H1 (cell line): Measurements from ENCODE around the gene CFAP54. TPM values are rescaled to one million over a fixed set of nuclear protein-coding genes. Genes with fewer than 3 reads are reported as not detected.

Source experiments
- CTCF ChIA-PET: fragments of 300-600 bp; sonication (Branson Sonifier 250); formaldehyde crosslinking; loops from one replicate; lab custom pipeline; 2021; ENCODE audit not compliant: partially characterized antibody; lab: Charles Lee
- POLR2A ChIA-PET: fragments of 300-600 bp; sonication (Branson Sonifier 250); formaldehyde crosslinking; loops from one replicate; lab custom pipeline; 2021; ENCODE audit warnings: inconsistent platforms; ENCODE audit not compliant: partially characterized antibody; lab: Charles Lee
- DNase-seq, 2 experiments: peaks; one replicate each; pipeline versions ENCODE4 v3.0.0 to v3.0.0-alpha.2; 2010 to 2022; ENCODE audit warnings: low spot score in 2 of 2, low read depth in 1 of 2, mixed read lengths in 1 of 2
- FAIRE-seq: peaks from 2 replicates; lab custom pipeline; 2011; peaks lifted over from hg19 to GRCh38; lab: Jason Lieb, UNC
- H2AFZ ChIP-seq: 2 replicates; pipeline ENCODE4 v1.8.1; 2012; ENCODE audit warnings: low read length, inconsistent platforms
- H2AK5ac ChIP-seq: 2 replicates; pipeline ENCODE4 v1.6.1; 2013; ENCODE audit warnings: low read depth, low read length
- H2BK120ac ChIP-seq: replicated peaks from 2 replicates; pipeline ENCODE3; 2013; ENCODE audit warnings: low read depth, low read length, inconsistent platforms
- H2BK12ac ChIP-seq: 2 replicates; pipeline ENCODE4 v1.6.1; 2013; ENCODE audit warnings: low read depth, low read length
- H2BK15ac ChIP-seq: 2 replicates; pipeline ENCODE4 v1.6.1; 2013; ENCODE audit warnings: low read length
- H2BK20ac ChIP-seq: 2 replicates; pipeline ENCODE4 v1.6.1; 2013; ENCODE audit warnings: low read length
- H2BK5ac ChIP-seq: 2 replicates; pipeline ENCODE4 v1.6.1; 2013; ENCODE audit warnings: low read depth, low read length
- H3K14ac ChIP-seq: 2 replicates; pipeline ENCODE4 v1.6.1; 2013; ENCODE audit warnings: inconsistent platforms; ENCODE audit not compliant: insufficient read length
- H3K18ac ChIP-seq: 2 replicates; pipeline ENCODE4 v1.6.1; 2013; ENCODE audit warnings: low read length; ENCODE audit errors: extremely low read depth
- H3K23ac ChIP-seq: 2 replicates; pipeline ENCODE4 v1.6.1; 2013; ENCODE audit warnings: inconsistent platforms; ENCODE audit not compliant: insufficient read length
- H3K23me2 ChIP-seq: 2 replicates; pipeline ENCODE4 v1.6.1; 2013; ENCODE audit warnings: low read depth, low read length
- H3K27ac ChIP-seq: 2 replicates; pipeline ENCODE4 v1.6.1; 2011; ENCODE audit warnings: low read depth, low read length, inconsistent platforms
- H3K27me3 ChIP-seq, 4 experiments: replicated peaks in 1 of 4; 1 replicate in 1 of 4; 2 replicates in 3 of 4; pipeline versions ENCODE4 v1.6.1 to v1.8.1; 2011 to 2013; ENCODE audit warnings: low read length in 3 of 4, mild to moderate bottlenecking in 3 of 4, inconsistent platforms in 2 of 4, mixed read lengths in 2 of 4, moderate library complexity in 1 of 4; ENCODE audit not compliant: control insufficient read depth in 3 of 4, insufficient read depth in 3 of 4; ENCODE audit errors: extremely low read depth in 1 of 4
- H3K36me3 ChIP-seq, 4 experiments: 2 replicates each; pipeline versions ENCODE4 v1.6.1 to v1.8.1; 2011 to 2013; ENCODE audit warnings: mild to moderate bottlenecking in 4 of 4, low read length in 3 of 4, moderate library complexity in 2 of 4, control low read depth in 1 of 4, inconsistent platforms in 1 of 4; ENCODE audit not compliant: insufficient read depth in 4 of 4, control insufficient read depth in 2 of 4
- H3K4ac ChIP-seq: replicated peaks from 2 replicates; pipeline ENCODE3; 2013; ENCODE audit warnings: low read length, low read depth, mixed read lengths, inconsistent platforms; ENCODE audit not compliant: insufficient read length
- H3K4me1 ChIP-seq, 4 experiments: replicated peaks in 1 of 4; 1 replicate in 1 of 4; 2 replicates in 3 of 4; pipeline versions ENCODE4 v1.6.1 to v1.8.1; 2011 to 2013; ENCODE audit warnings: low read length in 3 of 4, inconsistent platforms in 2 of 4, mixed read lengths in 1 of 4; ENCODE audit not compliant: insufficient read depth in 4 of 4, control insufficient read depth in 3 of 4
- H3K4me2 ChIP-seq, 2 experiments: 2 replicates each; pipeline versions ENCODE4 v1.6.1 to v1.8.1; 2011 to 2013; ENCODE audit warnings: low read depth in 2 of 2, low read length in 2 of 2, control low read depth in 1 of 2, inconsistent platforms in 1 of 2, mild to moderate bottlenecking in 1 of 2; ENCODE audit not compliant: insufficient read depth in 1 of 2
- H3K4me3 ChIP-seq, 4 experiments: fragments of 200-600, 300-600 bp in 1 of 4; sonication (generic), shearing (Covaris generic), sonication (Bioruptor Twin) in 1 of 4; 2 replicates each; pipeline versions ENCODE4 v1.5.1 to v1.8.1; 2011 to 2016; ENCODE audit warnings: low read length in 4 of 4, low read depth in 3 of 4, control low read depth in 2 of 4, inconsistent platforms in 2 of 4, mild to moderate bottlenecking in 2 of 4, mixed read lengths in 1 of 4, moderate library complexity in 1 of 4; ENCODE audit not compliant: insufficient read depth in 2 of 4; ENCODE audit errors: extremely low read depth in 1 of 4
- H3K56ac ChIP-seq: replicated peaks from 2 replicates; pipeline ENCODE3; 2013; ENCODE audit warnings: low read depth, mild to moderate bottlenecking, mixed read lengths, low read length, inconsistent platforms; ENCODE audit not compliant: insufficient read length
- H3K79me1 ChIP-seq: 2 replicates; pipeline ENCODE4 v1.6.1; 2013; ENCODE audit warnings: low read depth, low read length, control low read depth
- H3K79me2 ChIP-seq, 2 experiments: 2 replicates each; pipeline versions ENCODE4 v1.6.1 to v1.8.1; 2012 to 2013; ENCODE audit warnings: low read length in 2 of 2, mild to moderate bottlenecking in 2 of 2, inconsistent platforms in 1 of 2; ENCODE audit not compliant: insufficient read depth in 2 of 2, control insufficient read depth in 1 of 2
- H3K9ac ChIP-seq, 4 experiments: replicated peaks in 1 of 4; 1 replicate in 1 of 4; 2 replicates in 3 of 4; pipeline versions ENCODE4 v1.6.1 to v1.8.1; 2011 to 2013; ENCODE audit warnings: low read depth in 3 of 4, low read length in 3 of 4, control low read depth in 2 of 4, mild to moderate bottlenecking in 2 of 4, moderate library complexity in 2 of 4, inconsistent platforms in 1 of 4; ENCODE audit errors: extremely low read depth in 1 of 4
- H3K9me3 ChIP-seq, 2 experiments: 2 replicates each; pipeline versions ENCODE4 v1.6.1 to v1.8.1; 2012 to 2013; ENCODE audit warnings: mild to moderate bottlenecking in 2 of 2, moderate library complexity in 2 of 2, control low read depth in 1 of 2, inconsistent platforms in 1 of 2, low read depth in 1 of 2, low read length in 1 of 2, mixed read lengths in 1 of 2; ENCODE audit not compliant: insufficient read depth in 2 of 2
- H4K20me1 ChIP-seq, 2 experiments: replicated peaks in 1 of 2; 2 replicates each; pipeline versions ENCODE3 to v1.8.1; 2011 to 2013; ENCODE audit warnings: inconsistent platforms in 2 of 2, low read length in 2 of 2, mild to moderate bottlenecking in 1 of 2; ENCODE audit not compliant: insufficient read depth in 2 of 2, control insufficient read depth in 1 of 2
- H4K5ac ChIP-seq: 2 replicates; pipeline ENCODE4 v1.6.1; 2013; ENCODE audit warnings: low read length, low read depth, mixed read lengths, inconsistent platforms; ENCODE audit not compliant: insufficient read length
- H4K8ac ChIP-seq: 2 replicates; pipeline ENCODE4 v1.8.0; 2013; ENCODE audit warnings: mild to moderate bottlenecking, moderate library complexity, low read length, inconsistent platforms; ENCODE audit not compliant: insufficient read depth; ENCODE audit errors: extremely low read depth
- H4K91ac ChIP-seq: replicated peaks from 2 replicates; pipeline ENCODE3; 2013; ENCODE audit warnings: low read length, mixed read lengths, inconsistent platforms; ENCODE audit not compliant: insufficient read length
- CHD1 ChIP-seq: IDR thresholded peaks from 2 replicates; pipeline ENCODE4 v1.6.1; 2012; ENCODE audit warnings: low read depth, low read length, improper control_type of control experiment
- CTBP2 ChIP-seq: IDR thresholded peaks from 2 replicates; pipeline ENCODE4 v1.7.0; 2011; ENCODE audit warnings: borderline replicate concordance, mild to moderate bottlenecking, moderate library complexity, mixed read lengths, low read length; ENCODE audit not compliant: insufficient read depth, insufficient read length
- EP300 ChIP-seq, 2 experiments: IDR thresholded peaks; 1 replicate in 1 of 2; 2 replicates in 1 of 2; pipeline ENCODE4 v1.6.1; 2011 to 2012; ENCODE audit warnings: low read depth in 2 of 2, low read length in 2 of 2, mild to moderate bottlenecking in 2 of 2, borderline replicate concordance in 1 of 2, inconsistent platforms in 1 of 2, moderate library complexity in 1 of 2
- GTF2F1 ChIP-seq: IDR thresholded peaks from 2 replicates; pipeline ENCODE4 v1.6.1; 2012; ENCODE audit warnings: low read depth, low read length, improper control_type of control experiment, borderline replicate concordance
- KDM1A ChIP-seq: fragments of 200-600, 300-600 bp; sonication (generic); IDR thresholded peaks from 2 replicates; pipeline ENCODE4 v1.7.1; 2016; ENCODE audit warnings: mild to moderate bottlenecking, low read length, borderline replicate concordance
- NANOG ChIP-seq: IDR thresholded peaks from 2 replicates; pipeline ENCODE4 v1.6.1; 2011; ENCODE audit warnings: low read length, low read depth, mild to moderate bottlenecking, inconsistent platforms; ENCODE audit not compliant: insufficient read depth, poor library complexity, severe bottlenecking
- POLR2AphosphoS5 ChIP-seq: IDR thresholded peaks from 2 replicates; pipeline ENCODE4 v1.6.1; 2011; ENCODE audit warnings: low read depth, low read length
- RAD21 ChIP-seq, 2 experiments: IDR thresholded peaks in 1 of 2; conservative IDR thresholded peaks in 1 of 2; 2 replicates each; pipeline ENCODE4 v1.6.1; 2011; ENCODE audit warnings: low read depth in 2 of 2, low read length in 2 of 2, improper control_type of control experiment in 1 of 2, inconsistent platforms in 1 of 2, mild to moderate bottlenecking in 1 of 2, moderate library complexity in 1 of 2
- RBBP5 ChIP-seq: IDR thresholded peaks from 2 replicates; pipeline ENCODE4 v1.7.1; 2012; ENCODE audit warnings: low read depth, mild to moderate bottlenecking, inconsistent platforms, low read length, moderate library complexity, borderline replicate concordance
- SIN3A ChIP-seq, 2 experiments: IDR thresholded peaks in 1 of 2; conservative IDR thresholded peaks in 1 of 2; 2 replicates each; pipeline ENCODE4 v1.6.1; 2011 to 2012; ENCODE audit warnings: low read length in 2 of 2, improper control_type of control experiment in 1 of 2, low read depth in 1 of 2, mild to moderate bottlenecking in 1 of 2
- SP1 ChIP-seq: IDR thresholded peaks from 2 replicates; pipeline ENCODE4 v1.6.1; 2011; ENCODE audit warnings: low read depth, low read length
- YY1 ChIP-seq: IDR thresholded peaks from 2 replicates; pipeline ENCODE4 v1.6.1; 2011; ENCODE audit warnings: low read depth, mild to moderate bottlenecking, low read length
- ZNF274 ChIP-seq: IDR thresholded peaks from 2 replicates; pipeline ENCODE4 v1.7.0; 2012; ENCODE audit warnings: low read length, borderline replicate concordance; ENCODE audit errors: extremely low read depth
- WGBS, 2 experiments: shearing (Covaris generic) in 1 of 2; methylation state at CpG; one replicate each; pipeline versions ENCODE4 v1.1.6 to v1.1.7; 2013 to 2015; ENCODE audit warnings: low lambda C conversion rate in 2 of 2, mixed read lengths in 2 of 2, inconsistent platforms in 1 of 2, low coverage in 1 of 2, missing lambda C conversion rate in 1 of 2; ENCODE audit not compliant: insufficient replicate concordance in 2 of 2, insufficient coverage in 1 of 2, insufficient read length in 1 of 2; ENCODE audit errors: extremely low coverage in 1 of 2, missing lambda C conversion rate in 1 of 2; 5-methylcytosine and 5-hydroxymethylcytosine counted together
- polyA plus RNA-seq, 7 experiments: library from polyadenylated mRNA; depleted of rRNA in 3 of 7; stranded (reverse) in 5 of 7; unstranded in 2 of 7; fragments of >200 nt in 5 of 7; fragments of 200-250 nt in 2 of 7; gene quantifications; 1 replicate in 5 of 7; 2 replicates in 1 of 7; 4 replicates in 1 of 7; pipeline versions ENCODE4 v1.2.1 to v1.2.3, GENCODE V29; 2011 to 2013; ENCODE audit warnings: missing spikeins in 2 of 7, mixed read lengths in 2 of 7
- total RNA-seq: library from RNA; stranded (reverse); fragmentation: NEBNext Ultra II Directional; extraction: Animal tissue kit (Norgen Biotek cat#: 25700); gene quantifications from 2 replicates; pipeline ENCODE4 v1.2.1, GENCODE V29; 2021

The CFAP54 gene
- total and polyA plus RNA-seq, 2 of the 8 experiments (the other 6 are each of a cell fraction or from before 2014, with no cell fraction given), result 0.17 to 0.33 TPM

DNA sequence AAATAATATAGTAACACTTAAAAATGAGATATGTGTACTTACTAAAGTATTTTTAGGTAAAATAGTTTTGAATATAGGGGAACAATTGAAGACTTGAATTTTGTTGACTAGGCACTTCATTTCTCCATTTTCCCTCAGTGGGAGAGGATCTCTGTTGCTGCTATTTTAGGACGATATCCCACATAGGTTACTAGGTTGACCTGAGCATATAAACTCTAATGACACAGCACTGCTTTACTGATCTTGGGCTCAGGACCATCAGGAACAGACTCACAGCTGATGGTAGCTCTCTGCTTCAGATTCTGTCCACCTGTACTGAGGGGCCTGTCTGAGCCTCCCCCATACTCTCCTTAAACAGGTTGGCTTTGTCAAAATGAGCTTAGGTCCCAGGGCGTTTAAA is 423.6 kb downstream of the CFAP54 start:
- Histone ChIP-seq H3K18ac (no peak overlapping the region), H2BK120ac (no peak overlapping the region), H3K36me3 (peaks cover 0 to 6% (median 0%) of the 10 kb centered on the region in 4 experiments; a peak in 1 of 8 replicates), H2AK5ac (no peak overlapping the region), H3K4me3 (no peak overlapping the region), H2BK15ac (no peak overlapping the region), H3K4ac (no peak overlapping the region), H3K9ac (no peak overlapping the region), H3K23me2 (peaks cover 3% of the 10 kb centered on the region; the same call in 1 of the 2 replicates), H3K4me2 (no peak overlapping the region), H3K27ac (no peak overlapping the region), H2BK20ac (no peak overlapping the region), H4K91ac (no peak overlapping the region), H4K20me1 (no peaks in the 10 kb centered on the region), H3K9me3 (no peaks in the 10 kb centered on the region), H4K5ac (no peak overlapping the region), H3K4me1 (peaks cover 2 to 7% (median 3%) of the 10 kb centered on the region in 4 experiments; a peak in 5 of 7 replicates), H2AFZ (no peak overlapping the region), H3K23ac (no peak overlapping the region), H2BK12ac (no peak overlapping the region), H3K56ac (no peak overlapping the region), H3K14ac (no peak overlapping the region), H2BK5ac (no peak overlapping the region), H3K27me3 (peaks cover 0 to 1% (median 0%) of the 10 kb centered on the region in 4 experiments; a peak in 1 of 7 replicates), H3K79me2 (peaks cover 0 to 56% of the 10 kb centered on the region in 2 experiments; a peak in 3 of 4 replicates), H4K8ac (no peak overlapping the region), H3K79me1 (no peaks in the 10 kb centered on the region)
- ChIA-PET CTCF (interaction anchor here (0.5 to 1.0 kb wide), 2 partner anchors 13 to 15 kb away, joined by 3 read pairs; no protein-coding TSS in a partner anchor), POLR2A (no interaction called here)
- FAIRE-seq (no peak), DNase-seq (no peak)
- WGBS, 2 experiments, result 89% methylated on average over 1 of the region's 2 CpGs; no CpG with 5 or more reads in 1 of the 2 experiments
- TF ChIP-seq CTBP2 (no peak), KDM1A (no peak), EP300 (IDR thresholded peaks at IDR 0.05; ENCODE audit: borderline replicate concordance in 1 of 2, low read depth in 2 of 2, low read length in 2 of 2) (no peak), POLR2AphosphoS5 (no peak), CHD1 (no peak), RAD21 (IDR thresholded peaks at IDR 0.05 in 1 of 2, conservative IDR thresholded peaks at IDR 0.05 in 1 of 2; ENCODE audit: low read depth in 2 of 2, low read length in 2 of 2) (no peak), SP1 (no peak), YY1 (no peak), GTF2F1 (no peak), SIN3A (conservative IDR thresholded peaks at IDR 0.05 in 1 of 2, IDR thresholded peaks at IDR 0.05 in 1 of 2; ENCODE audit: low read depth in 1 of 2, low read length in 2 of 2) (no peak), ZNF274 (no peak), RBBP5 (no peak), NANOG (no peak)
